ENCODE measurements around the gene ANXA1.

ANXA1 gene

GRCh38 chr9:73216100-73216499 lies 64.4 kb downstream of the ANXA1 start:
- no peak for DNase-seq
